Ishikawa (cell line): ENCODE measurements around the gene MDC1.

Experiments used
- CEBPB ChIP-seq: IDR thresholded peaks from 2 replicates; pipeline ENCODE4 v1.6.1; 2012
- CREB1 ChIP-seq: IDR thresholded peaks from 2 replicates; pipeline ENCODE4 v1.6.1; 2012; ENCODE audit warnings: low read depth
- EGR1 ChIP-seq: IDR thresholded peaks from 2 replicates; pipeline ENCODE4 v1.6.1; 2012
- EP300 ChIP-seq: IDR thresholded peaks from 2 replicates; pipeline ENCODE4 v1.6.1; 2012; ENCODE audit warnings: borderline replicate concordance
- FOXM1 ChIP-seq: IDR thresholded peaks from 2 replicates; pipeline ENCODE4 v1.6.1; 2012; ENCODE audit warnings: low read depth, borderline replicate concordance
- NFIC ChIP-seq: IDR thresholded peaks from 2 replicates; pipeline ENCODE4 v1.6.1; 2012
- RAD21 ChIP-seq: IDR thresholded peaks from 2 replicates; pipeline ENCODE4 v1.6.1; 2012; ENCODE audit warnings: low read depth
- TAF1 ChIP-seq: IDR thresholded peaks from 2 replicates; pipeline ENCODE4 v1.6.1; 2012; ENCODE audit warnings: low read depth, mild to moderate bottlenecking
- TCF12 ChIP-seq: IDR thresholded peaks from 2 replicates; pipeline ENCODE4 v1.6.1; 2012; ENCODE audit warnings: low read depth
- TEAD4 ChIP-seq: IDR thresholded peaks from 2 replicates; pipeline ENCODE4 v1.6.1; 2012
- YY1 ChIP-seq: IDR thresholded peaks from 2 replicates; pipeline ENCODE4 v1.6.1; 2012; ENCODE audit warnings: low read depth
- ZBTB7A ChIP-seq: IDR thresholded peaks from 2 replicates; pipeline ENCODE4 v1.6.1; 2012; ENCODE audit warnings: low read depth
- TF ChIP-seq, protein P1 (sequence below): IDR thresholded peaks from 2 replicates; pipeline ENCODE4 v1.6.1; 2012
- TF ChIP-seq, protein P2 (sequence below): IDR thresholded peaks from 2 replicates; pipeline ENCODE4 v1.6.1; 2012; ENCODE audit warnings: low read depth, mild to moderate bottlenecking
- TF ChIP-seq, protein P3 (sequence below): IDR thresholded peaks from 2 replicates; pipeline ENCODE4 v1.6.1; 2012

The MDC1 gene

DNA sequence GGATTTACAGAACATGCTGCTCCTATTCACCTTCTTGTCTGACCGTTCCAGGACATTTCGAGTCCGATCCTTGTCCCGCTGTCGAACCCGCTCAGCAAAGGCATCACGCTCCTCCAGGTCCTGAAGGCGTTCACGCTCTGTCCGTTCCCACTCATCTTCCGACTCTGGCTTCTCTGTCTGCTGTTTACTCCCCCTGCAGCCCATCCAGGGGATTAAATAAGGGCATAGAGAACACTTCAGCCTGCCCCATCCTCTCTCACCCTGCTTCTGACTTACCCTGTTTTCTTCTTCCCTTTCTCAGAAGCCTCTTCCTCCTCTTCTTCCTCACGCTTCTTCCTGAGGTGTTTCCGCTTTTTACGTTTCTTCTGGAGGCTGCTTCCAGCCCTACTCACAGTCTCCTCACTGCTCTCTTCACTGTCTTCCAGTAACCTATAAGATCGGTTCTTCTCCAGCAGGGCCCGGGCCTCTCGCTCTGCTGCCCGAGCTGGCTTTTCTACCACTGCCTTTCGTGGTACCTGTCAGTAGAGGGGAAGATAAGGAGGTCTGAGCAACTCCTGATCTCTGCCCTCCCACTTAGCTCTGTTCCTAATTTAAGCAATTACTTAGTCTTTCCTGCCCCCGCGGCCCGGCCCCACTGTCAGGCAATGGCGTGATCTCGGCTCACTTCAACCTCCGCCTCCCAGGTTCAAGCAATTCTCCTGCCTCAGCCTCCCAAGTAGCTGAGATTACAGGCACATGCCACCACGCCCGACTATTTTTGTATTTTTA is 46.1 kb downstream of the MDC1 start:
- TF ChIP-seq CREB1 (no peak), CEBPB (no peak), NFIC (no peak), TEAD4 (no peak), ZBTB7A (no peak), EGR1 (no peak), RAD21 (no peak), FOXM1 (no peak), TAF1 (no peak), EP300 (no peak), YY1 (no peak)
- TF ChIP-seq, protein P1, sequence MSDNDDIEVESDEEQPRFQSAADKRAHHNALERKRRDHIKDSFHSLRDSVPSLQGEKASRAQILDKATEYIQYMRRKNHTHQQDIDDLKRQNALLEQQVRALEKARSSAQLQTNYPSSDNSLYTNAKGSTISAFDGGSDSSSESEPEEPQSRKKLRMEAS, result no peak
- TF ChIP-seq, protein P2, sequence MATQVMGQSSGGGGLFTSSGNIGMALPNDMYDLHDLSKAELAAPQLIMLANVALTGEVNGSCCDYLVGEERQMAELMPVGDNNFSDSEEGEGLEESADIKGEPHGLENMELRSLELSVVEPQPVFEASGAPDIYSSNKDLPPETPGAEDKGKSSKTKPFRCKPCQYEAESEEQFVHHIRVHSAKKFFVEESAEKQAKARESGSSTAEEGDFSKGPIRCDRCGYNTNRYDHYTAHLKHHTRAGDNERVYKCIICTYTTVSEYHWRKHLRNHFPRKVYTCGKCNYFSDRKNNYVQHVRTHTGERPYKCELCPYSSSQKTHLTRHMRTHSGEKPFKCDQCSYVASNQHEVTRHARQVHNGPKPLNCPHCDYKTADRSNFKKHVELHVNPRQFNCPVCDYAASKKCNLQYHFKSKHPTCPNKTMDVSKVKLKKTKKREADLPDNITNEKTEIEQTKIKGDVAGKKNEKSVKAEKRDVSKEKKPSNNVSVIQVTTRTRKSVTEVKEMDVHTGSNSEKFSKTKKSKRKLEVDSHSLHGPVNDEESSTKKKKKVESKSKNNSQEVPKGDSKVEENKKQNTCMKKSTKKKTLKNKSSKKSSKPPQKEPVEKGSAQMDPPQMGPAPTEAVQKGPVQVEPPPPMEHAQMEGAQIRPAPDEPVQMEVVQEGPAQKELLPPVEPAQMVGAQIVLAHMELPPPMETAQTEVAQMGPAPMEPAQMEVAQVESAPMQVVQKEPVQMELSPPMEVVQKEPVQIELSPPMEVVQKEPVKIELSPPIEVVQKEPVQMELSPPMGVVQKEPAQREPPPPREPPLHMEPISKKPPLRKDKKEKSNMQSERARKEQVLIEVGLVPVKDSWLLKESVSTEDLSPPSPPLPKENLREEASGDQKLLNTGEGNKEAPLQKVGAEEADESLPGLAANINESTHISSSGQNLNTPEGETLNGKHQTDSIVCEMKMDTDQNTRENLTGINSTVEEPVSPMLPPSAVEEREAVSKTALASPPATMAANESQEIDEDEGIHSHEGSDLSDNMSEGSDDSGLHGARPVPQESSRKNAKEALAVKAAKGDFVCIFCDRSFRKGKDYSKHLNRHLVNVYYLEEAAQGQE, result no peak

DNA sequence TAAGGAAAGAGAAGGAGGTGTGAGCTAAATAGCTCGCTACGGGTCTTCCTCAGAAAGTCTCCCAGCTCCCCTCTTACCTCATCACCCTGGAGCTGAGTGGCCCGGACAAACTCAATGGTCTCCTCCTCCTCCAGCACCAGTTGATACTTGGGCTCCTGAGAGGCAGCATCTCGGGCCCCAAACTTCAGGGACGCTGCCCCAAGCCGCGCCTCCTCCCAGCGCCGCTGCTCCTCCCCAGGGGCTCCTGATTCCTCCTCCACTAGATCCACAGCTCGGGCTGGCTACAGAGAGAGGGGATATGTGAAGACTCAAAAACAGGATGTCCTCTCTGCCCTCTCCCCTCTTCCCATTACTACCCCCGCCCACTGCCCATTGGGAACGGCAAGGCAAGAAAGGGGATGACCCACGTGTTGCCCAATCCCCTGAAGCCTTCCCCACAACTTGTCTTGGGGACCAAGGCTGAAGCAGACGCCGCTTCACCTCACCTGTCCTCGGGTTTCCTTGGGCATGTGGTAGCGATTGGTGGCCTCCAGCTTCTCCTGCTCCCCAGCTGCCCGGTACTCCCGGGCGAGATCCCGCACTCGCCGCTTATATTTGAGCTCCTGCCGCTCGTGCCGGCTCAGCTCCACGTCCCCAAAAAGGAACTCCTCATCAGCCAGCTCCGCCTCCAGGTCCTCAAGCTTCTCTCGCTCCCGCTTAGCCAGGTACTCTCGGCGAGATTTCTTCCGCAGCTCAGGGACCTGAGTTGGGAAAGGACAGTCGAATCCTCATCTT is 51.9 kb downstream of the MDC1 start:
- TF ChIP-seq ZBTB7A (no peak), NFIC (no peak), FOXM1 (no peak), EGR1 (no peak), TAF1 (no peak), EP300 (no peak), TEAD4 (no peak), CREB1 (no peak), RAD21 (no peak), CEBPB (no peak), TCF12 (no peak), YY1 (no peak)
- TF ChIP-seq, protein P2, result no peak
- TF ChIP-seq, protein P1, result no peak
- TF ChIP-seq, protein P3, sequence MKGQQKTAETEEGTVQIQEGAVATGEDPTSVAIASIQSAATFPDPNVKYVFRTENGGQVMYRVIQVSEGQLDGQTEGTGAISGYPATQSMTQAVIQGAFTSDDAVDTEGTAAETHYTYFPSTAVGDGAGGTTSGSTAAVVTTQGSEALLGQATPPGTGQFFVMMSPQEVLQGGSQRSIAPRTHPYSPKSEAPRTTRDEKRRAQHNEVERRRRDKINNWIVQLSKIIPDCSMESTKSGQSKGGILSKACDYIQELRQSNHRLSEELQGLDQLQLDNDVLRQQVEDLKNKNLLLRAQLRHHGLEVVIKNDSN, result no peak

DNA sequence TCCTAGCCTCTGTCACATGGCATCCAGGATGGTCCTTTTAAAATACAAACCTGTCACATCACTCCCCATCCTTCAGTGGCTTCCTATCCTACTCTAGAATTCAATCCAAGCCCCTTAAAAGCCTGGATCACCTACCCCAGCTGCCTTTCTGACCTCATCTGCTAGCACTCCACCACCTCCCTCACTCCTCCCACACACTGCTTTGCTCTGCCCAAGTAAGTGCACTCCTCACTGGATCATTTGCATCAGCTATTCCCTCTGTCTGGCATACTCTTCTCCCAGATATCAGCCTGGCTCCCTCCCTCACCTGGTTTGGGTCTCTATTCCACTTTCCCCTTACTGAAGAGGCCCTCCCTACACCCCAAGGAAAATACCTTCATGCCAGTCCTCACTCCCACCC is 59.6 kb downstream of the MDC1 start:
- TF ChIP-seq TEAD4, result no peak
- no peak for TF ChIP-seq RAD21
- TF ChIP-seq NFIC, result no peak
- no peak for TF ChIP-seq TCF12

DNA sequence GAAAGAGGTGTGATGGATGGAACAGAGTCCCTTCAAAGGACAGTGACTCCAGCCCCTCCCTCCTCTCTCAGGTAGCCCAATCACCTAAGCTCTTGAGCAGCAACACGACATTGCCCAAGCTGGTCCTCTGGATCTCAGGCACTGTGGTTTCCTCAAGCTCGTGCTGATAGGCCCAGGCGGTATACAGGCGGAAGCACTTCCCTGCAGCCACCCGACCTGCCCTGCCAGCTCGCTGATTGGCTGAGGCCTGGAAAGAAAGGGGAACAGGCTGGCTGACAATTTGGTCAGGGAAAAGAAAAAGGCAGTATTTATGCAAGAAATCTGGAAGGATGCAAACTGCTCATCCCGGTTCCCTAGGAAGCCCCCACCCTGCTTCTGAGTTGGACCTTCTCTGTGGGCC is 60.6 kb downstream of the MDC1 start:
- TF ChIP-seq, protein P1, result no peak
- no peak for TF ChIP-seq TAF1
- TF ChIP-seq ZBTB7A, result no peak
- TF ChIP-seq, protein P2, result no peak
- no peak for TF ChIP-seq YY1
- no peak for TF ChIP-seq EGR1
- no peak for TF ChIP-seq CEBPB
- TF ChIP-seq CREB1, result no peak
- TF ChIP-seq, protein P3, result no peak
- TF ChIP-seq TEAD4, result no peak
- TF ChIP-seq FOXM1, result no peak
- no peak for TF ChIP-seq NFIC
- TF ChIP-seq RAD21, result no peak
